ENCODE data around the gene GCC2. TPM values are rescaled to one million over a fixed set of nuclear protein-coding genes. Genes with fewer than 3 reads are reported as not detected.

The GCC2 gene
- total RNA-seq = 10 to 100 TPM; 11.7 to 16.9 TPM

GRCh38 chr2:108448678-108449409 lies at the start of gene GCC2:
TSS of gene GCC2 (plus strand) at chr2:108449206. CDS start at chr2:108449275, 69 bp downstream.

DNA sequence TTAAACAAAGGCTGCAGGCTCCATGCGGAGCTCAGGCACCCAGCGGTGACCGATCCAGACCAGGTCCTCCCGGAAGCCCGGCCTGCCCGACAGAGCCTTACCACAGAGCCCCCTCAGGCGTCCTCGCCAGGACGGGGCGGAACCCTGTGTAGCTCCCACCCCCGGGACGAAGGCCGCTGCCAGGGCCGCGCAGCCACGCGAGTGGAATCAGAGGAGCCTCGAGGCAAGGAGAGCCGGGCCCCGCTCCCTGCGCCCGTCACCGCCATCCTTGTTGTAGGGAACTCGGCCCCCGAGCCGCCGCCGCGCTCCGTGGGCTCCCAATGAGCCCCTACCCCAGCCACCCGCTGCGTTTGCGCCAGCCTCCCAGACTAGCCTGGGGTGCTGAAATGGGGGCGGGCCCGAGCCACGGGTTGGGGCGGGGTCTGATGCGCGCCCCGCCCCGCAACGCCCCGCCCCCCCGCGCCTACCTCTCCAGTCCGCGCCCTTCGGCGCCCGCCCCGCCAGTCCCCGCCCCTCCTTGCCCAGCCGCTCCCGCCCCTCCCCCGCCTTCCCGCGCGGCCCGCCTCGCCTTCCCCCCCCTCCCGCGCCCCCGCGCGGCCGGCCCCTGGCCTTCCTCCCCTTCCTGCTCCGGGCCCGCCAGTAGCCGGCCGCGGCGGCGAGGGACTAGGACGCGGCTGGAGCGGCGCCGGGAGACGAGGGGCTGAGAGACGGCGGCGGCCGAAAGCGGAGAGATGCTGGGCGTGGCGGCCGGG lies 85.0 kb downstream of the GCC2 start, which contains the start of gene LIMS1:
TSS of gene LIMS1 (plus strand) at position 639 of the 752 bp plus-strand sequence. CDS start at position 732, 93 bp downstream.

Small RNAs within 50 kb of the gene (small RNA-seq; reads per million reads assigned to genes)
- 0 reads per million in 2 donors for gene SMIM12P1

Other genes with a start within 250 kb of the GCC2 start
- not detected for gene SULT1C3, start 209.2 kb upstream of the GCC2 start, total RNA-seq
- gene SULT1C2, start 160.3 kb upstream of the GCC2 start, total RNA-seq = 1 to 10 TPM; 3.3 to 9.6 TPM
- under 1 TPM in 1 of 2 donors, not detected in 1; 0.33 TPM for gene SULT1C4, start 71.3 kb upstream of the GCC2 start, total RNA-seq
- 10 to 100 TPM; 21.3 to 31.0 TPM for gene LIMS1, start 85.3 kb downstream of the GCC2 start, total RNA-seq